GM18861 (cell line): ENCODE results near the gene HEXIM1.

Source experiments
- ATAC-seq: cut with Tn5 transposase; IDR thresholded peaks from one replicate; pipeline ENCODE4 v1.9.1; 2021; ENCODE audit not compliant: unreplicated experiment

Gene HEXIM1, protein sequence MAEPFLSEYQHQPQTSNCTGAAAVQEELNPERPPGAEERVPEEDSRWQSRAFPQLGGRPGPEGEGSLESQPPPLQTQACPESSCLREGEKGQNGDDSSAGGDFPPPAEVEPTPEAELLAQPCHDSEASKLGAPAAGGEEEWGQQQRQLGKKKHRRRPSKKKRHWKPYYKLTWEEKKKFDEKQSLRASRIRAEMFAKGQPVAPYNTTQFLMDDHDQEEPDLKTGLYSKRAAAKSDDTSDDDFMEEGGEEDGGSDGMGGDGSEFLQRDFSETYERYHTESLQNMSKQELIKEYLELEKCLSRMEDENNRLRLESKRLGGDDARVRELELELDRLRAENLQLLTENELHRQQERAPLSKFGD

GRCh38 chr17:45148183-45149036 lies at the start of gene HEXIM1:
Gene HEXIM1, plus strand, starts transcription at chr17:45148475. Its CDS starts 716 bp downstream, at chr17:45149191.
- ATAC-seq: peak; percentile 59

GRCh38 chr17:45098869-45099616 lies 49.2 kb upstream of the HEXIM1 start:
- ATAC-seq: no peak

- ATAC-seq: no peak
Observed at GRCh38 chr17:45101546-45101882, 46.8 kb upstream of the HEXIM1 start.

- no peak for ATAC-seq
Observed at GRCh38 chr17:45101883-45102811, 46.1 kb upstream of the HEXIM1 start.

GRCh38 chr17:45102856-45103255 lies 45.4 kb upstream of the HEXIM1 start:
- no peak for ATAC-seq

GRCh38 chr17:45103269-45103795 lies 44.9 kb upstream of the HEXIM1 start:
- ATAC-seq: no peak

DNA sequence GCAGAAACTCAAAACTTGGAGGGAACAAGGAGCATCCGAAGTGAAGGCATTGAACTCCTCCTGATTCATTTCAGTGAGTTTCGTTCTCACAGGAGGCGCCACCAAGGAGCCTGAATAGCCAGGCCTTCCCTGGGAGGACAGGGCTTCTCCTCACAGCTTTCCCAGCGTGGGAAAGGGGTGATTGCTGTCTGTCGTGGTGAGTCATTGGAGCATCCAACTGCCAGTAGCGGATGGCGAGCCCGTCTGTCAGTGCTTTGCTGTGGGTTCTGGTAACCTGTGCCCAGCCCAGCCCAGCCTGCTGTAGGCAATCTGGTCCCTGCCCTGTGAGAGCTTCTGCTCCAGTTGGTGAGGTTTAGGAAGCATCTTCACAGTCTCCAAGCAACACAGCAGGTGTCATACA lies 44.2 kb upstream of the HEXIM1 start:
- ATAC-seq: no peak

DNA sequence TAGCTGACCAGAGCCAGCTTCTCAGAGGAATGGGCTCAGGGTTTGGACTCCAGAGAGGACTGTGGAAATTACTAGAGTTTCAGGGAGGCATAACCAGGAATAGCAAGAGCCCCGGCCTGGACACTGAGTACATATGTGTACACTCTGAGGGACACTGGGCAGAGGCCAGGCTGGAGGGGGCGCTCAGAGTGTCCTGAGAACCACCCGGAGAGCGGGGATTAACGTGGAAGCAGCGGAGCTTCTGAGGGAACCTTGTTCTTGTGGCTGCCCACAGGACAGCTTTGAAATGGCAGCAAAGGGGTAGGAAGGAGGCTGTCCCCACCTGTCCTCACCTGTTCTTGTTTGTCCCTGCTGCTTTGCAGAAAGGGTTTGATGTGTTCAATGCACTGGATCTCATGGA lies 43.8 kb upstream of the HEXIM1 start:
- no peak for ATAC-seq

DNA sequence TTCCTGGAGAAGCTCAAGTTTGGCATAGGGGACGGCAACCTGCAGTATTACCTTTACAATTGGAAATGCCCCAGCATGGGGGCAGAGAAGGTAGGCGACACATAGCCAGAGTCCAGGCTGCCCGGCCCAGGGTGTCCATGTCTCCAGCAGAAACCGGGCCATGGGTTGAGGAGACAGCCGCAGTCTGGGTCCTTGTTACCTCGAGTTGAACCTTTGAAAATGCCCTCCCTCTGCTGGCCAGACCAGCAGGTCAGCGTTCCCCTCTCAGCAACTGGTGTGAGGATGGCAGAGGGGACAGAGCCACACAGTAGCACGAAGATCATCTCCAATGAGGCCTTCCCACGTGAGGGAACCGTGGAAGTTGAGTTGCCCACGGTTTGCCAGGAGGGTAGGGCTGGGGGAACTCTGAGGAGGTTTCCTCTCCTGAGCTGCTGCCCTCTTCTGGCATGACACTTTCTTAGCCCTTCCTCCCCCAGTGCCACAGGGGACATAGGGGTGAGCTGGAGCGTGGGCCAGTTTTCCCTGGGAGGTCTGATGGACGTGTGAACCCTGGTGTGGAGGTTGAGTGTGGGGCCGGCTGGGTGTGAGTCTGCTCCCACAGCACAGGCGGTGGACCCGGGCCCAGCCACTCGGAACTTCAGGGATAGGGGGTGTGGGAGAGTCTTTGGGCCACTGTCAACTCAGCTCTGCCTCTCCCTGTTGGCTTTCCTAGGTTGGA lies 43.2 kb upstream of the HEXIM1 start:
- ATAC-seq: no peak

GRCh38 chr17:45106096-45106495 lies 42.2 kb upstream of the HEXIM1 start:
- ATAC-seq: no peak

DNA sequence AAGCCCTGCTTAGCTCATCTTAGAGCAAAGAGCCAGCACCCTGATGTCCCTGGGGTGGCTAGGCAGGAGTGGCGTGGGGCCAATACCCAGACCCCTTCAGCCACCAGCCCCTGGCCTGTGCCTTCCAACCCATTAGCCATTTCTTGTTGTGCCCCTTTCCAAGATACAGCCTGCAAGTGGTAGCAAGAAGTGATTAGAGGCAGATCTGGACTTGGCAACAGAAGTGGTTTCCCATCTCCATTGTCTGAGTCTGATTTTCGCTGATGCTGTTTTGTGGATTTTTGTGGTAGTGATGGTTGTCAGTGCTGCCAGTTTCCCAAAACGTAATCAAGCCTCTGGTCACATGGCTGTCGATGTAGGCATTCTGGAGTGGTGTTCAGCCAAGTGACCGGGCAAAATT lies 41.7 kb upstream of the HEXIM1 start:
- no peak for ATAC-seq

DNA sequence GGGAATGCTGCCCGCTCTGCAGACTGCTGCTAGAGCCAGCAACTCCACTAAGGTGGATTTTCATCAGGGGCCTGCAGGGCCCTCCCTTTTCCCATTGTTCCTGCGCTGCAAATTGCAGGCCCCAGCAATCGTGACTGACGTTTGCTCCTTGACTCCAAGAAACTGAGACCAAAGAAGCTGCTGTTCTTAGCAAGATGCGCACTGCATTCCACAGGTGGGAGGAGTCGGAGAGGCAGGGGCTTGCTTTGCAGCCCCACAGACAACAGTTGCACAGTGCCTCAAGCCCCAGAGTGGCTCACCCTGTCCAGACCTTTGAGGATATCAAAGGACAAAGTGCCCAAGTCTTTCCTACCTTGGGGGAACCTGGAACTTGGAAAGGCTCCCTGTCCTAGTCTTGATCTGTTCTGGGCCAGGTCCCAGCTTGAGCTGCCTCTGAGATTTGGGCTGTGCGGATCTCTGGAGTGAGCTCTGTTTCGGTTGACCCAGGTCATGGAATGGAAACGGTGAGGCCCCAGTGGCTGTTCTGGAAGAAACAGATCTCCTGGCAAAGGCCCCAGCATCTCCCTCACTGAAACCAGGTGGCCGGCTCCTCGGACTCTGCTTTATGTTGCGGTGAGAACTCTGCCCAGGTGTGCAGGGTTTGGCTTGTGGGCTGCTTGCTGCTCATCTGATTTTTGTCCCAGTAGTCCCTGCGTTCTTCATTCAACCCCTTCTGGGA lies 40.8 kb upstream of the HEXIM1 start:
- no peak for ATAC-seq

DNA sequence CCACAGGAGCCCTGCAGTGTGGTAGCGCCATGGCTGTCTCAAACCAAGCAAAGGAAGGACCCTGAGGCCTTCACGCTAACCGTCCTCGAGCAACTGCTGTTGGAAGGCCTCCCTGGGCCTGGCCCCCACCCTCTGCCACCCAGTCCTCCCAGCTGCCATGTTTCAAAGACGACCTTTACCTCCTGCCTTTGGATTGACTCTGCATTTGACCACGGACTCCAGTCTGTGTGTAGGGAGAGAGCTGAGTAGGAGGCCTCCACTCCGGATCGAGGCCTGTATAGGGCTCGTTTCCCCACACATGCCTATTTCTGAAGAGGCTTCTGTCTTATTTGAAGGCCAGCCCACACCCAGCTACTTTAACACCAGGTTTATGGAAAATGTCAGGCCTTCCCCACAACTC lies 40.2 kb upstream of the HEXIM1 start:
- no peak for ATAC-seq

- ATAC-seq: no peak
Observed at GRCh38 chr17:45108595-45109521, 39.4 kb upstream of the HEXIM1 start.

GRCh38 chr17:45110676-45111611 lies 37.3 kb upstream of the HEXIM1 start:
- ATAC-seq: no peak

- no peak for ATAC-seq
Observed at GRCh38 chr17:45111850-45112249, 36.4 kb upstream of the HEXIM1 start.
